Hematopoietic multipotent progenitor cell treated with erythropoietin and hydrocortisone succinate and interleukin-3 and kit ligand, for 4 days (in vitro differentiated cells): ENCODE measurements around the gene ATP5MC2.
A peak's percentile ranks its signal among the peaks of the same experiment; 100 is the strongest.
"Not testable (repeated sequence)": the region's sequence is repeated elsewhere in the genome, so short reads cannot be mapped to it uniquely, and the experiment has no call there.

Source experiments
- DNase-seq: peaks from one replicate; pipeline ENCODE4 v3.0.0-alpha.2; 2015

Gene ATP5MC2

GRCh38 chr12:53688134-53688533 is 12.3 kb upstream of the ATP5MC2 start:
- DNase-seq: no peak

GRCh38 chr12:53686436-53686835 is 10.6 kb upstream of the ATP5MC2 start:
- no peak for DNase-seq

DNA sequence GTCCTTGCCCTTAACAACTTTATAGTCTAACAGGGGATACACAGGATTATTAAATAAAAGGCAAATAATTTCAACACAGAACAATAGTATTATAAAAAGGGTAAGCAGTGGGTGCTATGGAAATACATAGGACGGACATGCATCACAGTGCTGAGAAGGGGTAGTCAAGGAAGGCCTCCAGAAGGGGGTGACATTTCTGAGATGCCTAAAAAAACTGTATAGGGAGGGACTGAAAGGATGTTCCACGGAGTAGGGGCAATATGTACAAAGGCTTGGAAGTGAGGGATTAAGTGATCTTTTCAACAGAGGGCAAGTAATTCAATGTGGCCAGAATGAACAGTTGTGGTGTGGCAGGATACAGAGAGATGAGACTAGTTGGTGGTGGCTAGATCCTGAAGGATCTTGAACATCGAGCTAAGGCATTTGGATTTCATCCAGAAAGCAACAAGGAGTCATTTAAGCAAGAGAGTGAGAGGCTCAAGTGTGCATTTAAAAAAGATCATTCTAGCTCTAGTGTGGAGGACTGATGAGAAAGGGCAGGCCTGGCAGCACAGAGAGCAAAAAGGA is 8.9 kb upstream of the ATP5MC2 start:
- DNase-seq: no peak

GRCh38 chr12:53683983-53684382 is 8.1 kb upstream of the ATP5MC2 start:
- DNase-seq: no peak

- no peak for DNase-seq
Observed at GRCh38 chr12:53683494-53683893, 7.6 kb upstream of the ATP5MC2 start.

GRCh38 chr12:53680061-53680460 is 4.2 kb upstream of the ATP5MC2 start:
- DNase-seq: not testable (repeated sequence)

DNA sequence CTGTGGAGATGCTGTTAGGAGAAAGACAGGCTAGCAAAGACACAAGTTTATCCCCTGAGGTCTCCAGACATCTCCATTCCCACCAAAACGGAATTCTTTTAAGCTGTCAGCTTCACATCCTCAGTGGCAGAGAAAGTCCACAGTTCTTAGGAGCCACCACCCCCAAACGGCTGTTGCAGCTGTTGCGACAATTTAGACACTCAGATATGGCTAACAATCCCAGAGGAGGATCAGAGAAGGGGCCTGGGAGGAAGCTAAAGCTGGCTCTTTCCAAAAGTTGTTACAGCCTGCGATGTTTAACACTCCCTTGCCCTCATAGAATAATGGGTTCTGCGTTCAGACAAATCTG is 1.9 kb upstream of the ATP5MC2 start:
- no peak for DNase-seq

DNA sequence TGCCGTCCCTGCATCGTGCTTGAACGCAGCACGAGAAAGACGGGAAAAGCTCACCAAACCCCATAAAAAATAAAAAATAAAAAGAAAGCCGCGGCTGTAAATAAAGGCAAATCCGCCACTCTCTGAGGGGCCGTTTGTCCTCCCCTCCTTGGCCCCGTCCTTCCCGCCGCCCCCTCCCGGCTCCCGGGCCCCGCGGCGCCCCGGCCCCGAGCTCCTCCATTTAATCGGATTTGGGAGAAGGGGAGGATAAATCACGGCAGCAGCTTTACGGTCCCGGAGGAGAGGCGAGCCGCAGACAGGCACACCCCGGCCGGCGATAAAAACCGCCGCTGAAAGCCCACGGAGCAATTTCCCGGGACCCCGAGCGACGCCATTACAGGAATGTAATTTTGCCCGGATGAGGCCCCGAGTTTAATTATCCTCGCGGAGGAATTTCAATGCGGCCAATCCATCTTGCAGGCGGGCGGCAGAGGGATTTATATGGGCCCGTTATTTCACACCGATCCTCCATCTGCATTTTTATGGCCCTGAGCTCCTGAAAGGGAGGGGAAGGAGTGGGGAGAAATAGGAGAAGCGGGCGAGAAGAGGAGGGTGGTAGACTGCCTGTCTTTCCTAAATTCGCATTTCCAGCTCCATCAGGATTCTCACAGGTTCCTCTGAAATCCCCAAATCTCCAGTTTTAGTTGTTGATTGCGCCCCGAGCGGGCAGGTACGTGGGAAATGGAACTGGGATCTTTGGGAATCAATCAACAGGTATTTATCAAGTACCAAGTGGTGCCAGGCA is 1.3 kb upstream of the ATP5MC2 start:
- DNase-seq: peak; percentile 13

- peak; percentile 32 for DNase-seq
Observed at GRCh38 chr12:53676656-53677015, 753 bp upstream of the ATP5MC2 start.

DNA sequence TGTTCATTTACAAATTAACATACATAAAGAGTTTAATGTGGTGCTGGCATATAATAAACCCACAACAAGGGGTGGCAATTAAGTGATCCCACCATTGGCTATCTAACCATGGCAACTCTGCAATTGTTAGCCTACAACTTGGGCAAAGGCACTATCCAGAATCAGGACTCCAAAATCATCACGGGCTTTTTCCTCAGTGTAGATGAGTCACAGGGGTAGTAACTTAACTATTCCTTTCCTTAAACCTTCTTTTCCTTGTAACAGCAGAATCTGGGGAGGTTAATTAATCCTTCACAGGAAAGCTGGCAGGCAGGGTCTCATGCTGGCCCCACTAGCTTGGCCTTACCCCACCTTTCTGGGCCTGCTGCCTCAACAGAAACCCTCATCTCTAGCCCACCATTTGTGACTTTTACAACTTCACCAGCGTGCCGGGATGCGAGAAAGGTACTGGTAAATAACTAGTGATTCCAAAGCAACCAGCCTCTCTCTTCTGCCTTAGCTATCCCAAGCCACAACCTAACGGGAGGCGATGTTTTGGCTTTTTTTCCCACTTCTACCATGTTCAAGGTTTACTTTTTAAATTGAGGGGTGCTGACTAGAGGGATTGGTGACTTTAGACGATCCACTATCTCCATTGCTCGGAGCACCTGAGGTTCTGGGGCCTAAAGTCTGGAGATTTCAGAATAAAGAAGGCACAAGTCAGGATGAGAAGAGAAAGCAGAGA is 744 bp downstream of the ATP5MC2 start:
- DNase-seq: peak; percentile 25

GRCh38 chr12:53670971-53671370 is 4.9 kb downstream of the ATP5MC2 start:
- DNase-seq: no peak

DNA sequence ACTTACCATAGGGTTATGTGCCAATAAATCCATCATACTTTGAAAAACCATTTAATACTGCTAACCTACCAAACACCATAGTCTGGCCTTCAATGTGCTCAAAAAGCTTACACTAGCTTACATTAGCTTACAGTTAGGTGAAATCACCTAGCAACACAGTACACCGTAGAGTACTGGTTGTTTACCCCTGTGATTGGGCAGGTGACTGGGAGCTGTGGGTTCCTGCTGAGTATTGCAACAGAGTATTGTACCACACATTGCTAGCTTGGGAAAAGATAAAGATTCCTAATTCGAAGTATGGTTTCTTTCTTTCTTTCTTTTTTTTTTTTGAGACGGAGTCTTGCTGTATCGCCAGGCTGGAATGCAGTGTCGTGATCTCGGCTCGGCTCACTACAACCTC is 5.6 kb downstream of the ATP5MC2 start:
- DNase-seq: no peak

DNA sequence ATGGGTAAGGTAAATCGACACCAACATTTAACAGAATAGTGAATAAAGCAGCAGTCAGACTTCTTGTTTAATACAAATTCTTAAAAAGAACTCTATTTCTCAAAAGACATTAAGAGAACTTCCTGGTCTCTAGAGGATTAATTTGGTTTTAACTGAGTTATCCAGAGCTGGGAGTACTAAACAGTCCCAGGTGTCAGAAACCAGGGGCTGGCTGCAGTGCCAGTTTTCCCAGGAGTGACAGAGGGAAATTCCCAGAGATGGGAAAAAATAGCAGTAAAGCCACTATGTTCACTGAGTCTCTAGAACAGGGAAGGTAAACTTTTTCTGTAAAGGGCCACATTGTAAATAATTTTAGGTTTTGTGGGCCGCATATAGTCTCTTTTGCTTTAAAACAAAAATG is 8.8 kb downstream of the ATP5MC2 start:
- DNase-seq: no peak

DNA sequence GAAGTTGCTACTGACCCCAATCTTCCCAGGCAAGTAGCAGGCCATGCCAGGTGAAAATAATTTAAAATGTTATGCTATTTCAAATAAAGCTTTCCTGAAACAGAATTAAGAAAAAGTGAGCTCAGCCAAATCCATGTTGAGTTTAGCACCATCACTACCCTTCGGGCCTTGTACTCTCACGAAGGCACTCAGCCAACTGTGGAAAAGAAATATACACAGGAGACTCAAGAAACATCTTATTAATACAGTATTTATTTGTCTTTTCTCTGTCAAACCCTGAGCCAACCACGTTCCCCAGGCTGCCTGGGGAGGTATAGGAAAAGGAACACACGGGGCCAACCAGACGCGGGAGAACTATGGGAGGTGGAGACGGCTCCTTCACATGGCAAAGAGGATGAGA is 10.9 kb downstream of the ATP5MC2 start:
- DNase-seq: no peak

DNA sequence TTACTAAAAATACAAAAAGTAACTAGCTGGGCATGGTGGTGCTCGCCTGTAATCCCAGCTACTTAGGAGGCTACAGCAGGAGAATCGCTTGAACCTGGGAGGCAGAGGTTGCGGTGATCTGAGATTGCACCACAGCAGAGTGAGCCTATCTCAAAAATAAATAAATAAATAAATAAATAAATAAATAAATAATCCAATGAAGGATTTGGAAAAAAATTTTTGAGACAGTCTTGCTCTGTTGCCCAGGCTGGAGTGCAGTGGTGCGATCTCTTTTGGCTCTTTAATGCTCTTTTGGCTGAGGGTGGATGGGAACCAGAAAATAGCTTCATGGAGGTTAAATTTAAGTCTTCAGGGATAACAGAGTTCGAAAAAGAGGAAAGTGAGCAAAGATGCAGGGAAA is 11.7 kb downstream of the ATP5MC2 start:
- DNase-seq: no peak

DNA sequence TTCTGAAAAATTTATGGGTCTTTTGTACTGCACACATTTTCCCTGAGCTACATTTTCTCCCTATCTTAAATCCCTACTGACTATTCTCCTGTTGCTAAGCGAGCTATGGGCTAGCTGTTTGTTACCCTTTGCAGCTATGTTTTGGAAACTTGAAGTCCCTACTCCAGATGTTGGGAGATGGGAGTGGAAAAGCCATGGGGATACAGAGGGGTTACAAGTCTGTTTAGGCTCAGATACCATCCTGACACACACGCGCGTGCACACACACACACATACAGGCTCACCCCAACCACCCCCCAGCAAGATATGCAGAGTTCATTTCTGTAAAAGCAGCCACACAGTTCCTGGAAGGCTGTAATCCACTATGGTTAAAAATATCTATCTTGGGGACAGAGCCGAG is 15.8 kb downstream of the ATP5MC2 start:
- DNase-seq: no peak

GRCh38 chr12:53659571-53659981 is 16.3 kb downstream of the ATP5MC2 start:
- DNase-seq: no peak

- DNase-seq: no peak
Observed at GRCh38 chr12:53659011-53659551, 16.8 kb downstream of the ATP5MC2 start.

DNA sequence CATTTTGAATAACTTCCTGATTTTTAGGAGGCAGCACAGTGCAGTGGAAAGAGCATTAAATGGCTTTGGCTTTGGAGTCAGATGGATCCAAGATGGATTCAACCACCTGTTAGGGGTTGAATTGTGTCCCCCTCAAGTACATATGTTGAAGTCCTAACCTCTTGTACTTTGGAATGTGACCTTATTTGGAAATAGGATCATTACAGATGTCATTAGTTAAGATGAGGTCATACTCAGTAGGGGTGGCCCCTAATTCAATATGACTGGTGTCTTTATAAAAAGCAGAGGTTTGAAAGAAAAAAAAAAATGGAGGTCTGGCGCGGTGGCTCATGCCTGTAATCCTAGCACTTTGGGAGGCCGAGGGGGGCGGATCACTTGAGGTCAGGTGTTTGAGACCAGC is 18.8 kb downstream of the ATP5MC2 start:
- no peak for DNase-seq

GRCh38 chr12:53653595-53653994 is 22.3 kb downstream of the ATP5MC2 start:
- DNase-seq: no peak

- DNase-seq: no peak
Observed at GRCh38 chr12:53652366-53652765, 23.5 kb downstream of the ATP5MC2 start.

- no peak for DNase-seq
Observed at GRCh38 chr12:53651737-53652136, 24.1 kb downstream of the ATP5MC2 start.

DNA sequence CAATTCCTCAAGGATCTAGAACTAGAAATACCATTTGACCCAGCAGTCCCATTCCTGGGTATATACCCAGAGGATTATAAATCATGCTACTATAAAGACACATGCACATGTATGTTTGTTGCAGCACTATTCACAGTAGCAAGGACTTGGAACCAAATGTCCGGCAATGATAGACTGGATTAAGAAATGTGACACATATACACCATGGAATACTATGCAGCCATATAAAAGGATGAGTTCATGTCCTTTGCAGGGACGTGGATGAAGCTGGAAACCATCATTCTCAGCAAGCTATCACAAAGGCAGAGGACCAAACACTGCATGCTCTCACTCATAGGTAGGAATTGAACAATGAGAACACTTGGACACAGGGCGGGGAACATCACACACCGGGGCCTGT is 29.6 kb downstream of the ATP5MC2 start:
- DNase-seq: not testable (repeated sequence)

- no peak for DNase-seq
Observed at GRCh38 chr12:53645165-53645564, 30.7 kb downstream of the ATP5MC2 start.
